Measurements from ENCODE around the gene PLPP2. TPM values are rescaled to one million over a fixed set of nuclear protein-coding genes. Genes with fewer than 3 reads are reported as not detected.
A peak's percentile ranks its signal among the peaks of the same experiment; 100 is the strongest.

PLPP2 gene
- total RNA-seq, 4 donors from 2014 or later, result 12.1 to 82.5 (median 36.8) TPM

DNA sequence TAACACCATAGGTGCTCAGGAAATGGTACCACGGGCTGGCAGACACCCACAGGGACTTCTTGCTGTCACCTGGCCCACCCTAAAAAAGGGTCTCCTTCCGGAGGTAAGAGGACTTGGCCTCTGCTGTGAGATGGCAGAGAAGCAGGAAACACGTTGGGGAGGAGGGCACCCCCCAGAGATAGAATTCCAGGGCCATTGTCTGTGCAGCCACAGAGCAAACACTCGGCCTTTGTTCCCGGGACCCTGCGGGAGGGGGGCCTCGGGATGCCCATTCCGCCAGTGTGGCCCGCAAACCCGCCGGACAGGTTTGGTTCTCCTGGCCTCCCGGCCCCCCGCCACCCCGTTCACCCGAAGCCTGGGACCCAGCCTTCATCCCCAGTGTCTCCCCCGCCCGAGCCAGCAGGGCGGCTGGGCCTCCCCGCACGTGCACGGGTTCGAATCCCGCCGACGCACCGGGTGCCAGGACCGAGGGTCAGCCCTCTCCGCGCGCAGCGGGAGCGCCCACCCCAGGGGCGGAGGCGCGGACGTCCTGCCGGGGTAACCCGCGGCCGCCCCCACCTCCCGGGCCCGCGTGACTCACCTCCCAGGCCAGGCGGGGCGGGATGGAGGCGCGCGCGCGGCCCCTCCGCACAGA, 714 bp downstream of the PLPP2 start:
- peak overlapping the region; percentile 48 to 80 (median 58) for H3K4me3 ChIP-seq
- no peak for DNase-seq
- no peak for TF ChIP-seq POLR2A (IDR thresholded peaks at IDR 0.05)
- TF ChIP-seq, protein P1, sequence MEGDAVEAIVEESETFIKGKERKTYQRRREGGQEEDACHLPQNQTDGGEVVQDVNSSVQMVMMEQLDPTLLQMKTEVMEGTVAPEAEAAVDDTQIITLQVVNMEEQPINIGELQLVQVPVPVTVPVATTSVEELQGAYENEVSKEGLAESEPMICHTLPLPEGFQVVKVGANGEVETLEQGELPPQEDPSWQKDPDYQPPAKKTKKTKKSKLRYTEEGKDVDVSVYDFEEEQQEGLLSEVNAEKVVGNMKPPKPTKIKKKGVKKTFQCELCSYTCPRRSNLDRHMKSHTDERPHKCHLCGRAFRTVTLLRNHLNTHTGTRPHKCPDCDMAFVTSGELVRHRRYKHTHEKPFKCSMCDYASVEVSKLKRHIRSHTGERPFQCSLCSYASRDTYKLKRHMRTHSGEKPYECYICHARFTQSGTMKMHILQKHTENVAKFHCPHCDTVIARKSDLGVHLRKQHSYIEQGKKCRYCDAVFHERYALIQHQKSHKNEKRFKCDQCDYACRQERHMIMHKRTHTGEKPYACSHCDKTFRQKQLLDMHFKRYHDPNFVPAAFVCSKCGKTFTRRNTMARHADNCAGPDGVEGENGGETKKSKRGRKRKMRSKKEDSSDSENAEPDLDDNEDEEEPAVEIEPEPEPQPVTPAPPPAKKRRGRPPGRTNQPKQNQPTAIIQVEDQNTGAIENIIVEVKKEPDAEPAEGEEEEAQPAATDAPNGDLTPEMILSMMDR (IDR thresholded peaks at IDR 0.05), result no peak
- H3K27ac ChIP-seq, result peak overlapping the region; percentile 85 to 91 (median 88)
- intact Hi-C loops (cut with DNase I), result no loop called here
- H3K27me3 ChIP-seq, result peaks cover 0 to 52% (median 0%) of the 10 kb centered on the region in 4 donors
- peaks cover 17 to 50% (median 22%) of the 10 kb centered on the region in 3 donors for H3K4me1 ChIP-seq
- 0 to 20% methylated on average over 3 to 9 of the region's 51 CpGs for WGBS, 2 donors
- H3K9me3 ChIP-seq, result no peaks in the 10 kb centered on the region
- no peaks in the 10 kb centered on the region for H3K36me3 ChIP-seq

DNA sequence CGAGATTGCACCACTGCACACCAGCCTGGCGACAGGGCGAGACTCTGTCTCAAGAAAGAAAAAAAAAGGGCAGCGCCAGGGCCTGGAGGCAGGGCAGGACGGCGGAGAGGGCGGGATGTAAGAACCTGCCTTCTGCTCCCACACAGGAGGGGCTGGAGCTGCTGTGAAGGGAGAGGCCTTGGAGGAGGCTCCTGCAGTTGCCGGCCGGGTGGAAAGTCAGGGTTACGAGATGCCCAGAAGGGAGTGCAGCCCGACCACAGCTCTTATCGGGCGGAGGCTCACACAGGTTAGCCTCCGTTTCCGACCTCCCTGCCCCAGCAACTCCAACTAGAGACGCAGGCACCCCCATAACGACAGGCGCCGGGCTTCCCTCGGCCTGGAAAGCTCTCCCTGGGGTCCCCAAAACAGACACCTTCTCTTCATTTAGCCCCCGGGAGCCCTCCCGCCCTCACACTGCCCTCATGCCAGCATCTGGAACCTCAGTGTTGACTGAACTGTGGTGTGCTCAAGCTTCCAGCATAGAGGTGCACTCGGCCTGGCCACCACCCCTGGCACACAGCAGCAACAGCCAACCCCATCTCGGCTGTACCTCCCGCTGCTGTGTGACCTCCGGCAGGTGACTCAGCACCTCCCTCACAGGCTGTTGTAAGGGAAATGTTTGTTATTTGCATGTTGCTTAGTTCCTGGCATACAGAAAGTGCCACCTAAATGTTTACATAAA, 1.4 kb downstream of the PLPP2 start:
- H3K9me3 ChIP-seq, result no peaks in the 10 kb centered on the region
- H3K27ac ChIP-seq, result peak overlapping the region; percentile 85 to 91 (median 88)
- 32 to 47% methylated on average over 12 to 19 of the region's 26 CpGs for WGBS, 2 donors
- no peaks in the 10 kb centered on the region for H3K36me3 ChIP-seq
- intact Hi-C loops (cut with DNase I), result no loop called here
- peaks cover 0 to 45% (median 0%) of the 10 kb centered on the region in 4 donors for H3K27me3 ChIP-seq
- peak overlapping the region; percentile 48 to 80 (median 58) for H3K4me3 ChIP-seq
- H3K4me1 ChIP-seq, result peaks cover 14 to 44% (median 18%) of the 10 kb centered on the region in 3 donors
- no peak for TF ChIP-seq POLR2A (IDR thresholded peaks at IDR 0.05)
- TF ChIP-seq, protein P1 (IDR thresholded peaks at IDR 0.05), result no peak
- DNase-seq, result no peak

DNA sequence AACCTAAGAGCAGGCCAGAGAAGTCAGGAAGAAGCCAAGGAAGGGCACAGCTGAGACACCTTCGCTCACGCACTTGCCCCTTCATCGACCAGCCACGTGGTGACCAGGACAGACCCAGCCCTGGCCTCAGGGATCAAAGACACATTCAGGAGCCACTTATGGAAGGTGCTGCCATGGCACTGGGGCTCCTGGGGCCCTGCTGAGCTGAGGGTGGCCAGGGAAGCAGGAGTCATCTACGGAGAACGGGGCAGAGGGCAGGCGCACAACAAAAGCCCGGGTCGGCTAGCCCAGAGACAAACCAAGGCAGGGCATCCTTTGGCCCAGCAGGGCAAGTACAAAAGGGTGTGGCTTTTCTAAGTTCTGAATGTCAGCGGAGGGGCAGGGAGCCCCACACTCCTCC, 2.3 kb downstream of the PLPP2 start:
- no peak for DNase-seq
- H3K4me3 ChIP-seq, result peak overlapping the region in 1 of 4 donors; percentile 80
- 71 to 88% methylated on average over 4 to 5 of the region's 10 CpGs for WGBS, 2 donors

DNA sequence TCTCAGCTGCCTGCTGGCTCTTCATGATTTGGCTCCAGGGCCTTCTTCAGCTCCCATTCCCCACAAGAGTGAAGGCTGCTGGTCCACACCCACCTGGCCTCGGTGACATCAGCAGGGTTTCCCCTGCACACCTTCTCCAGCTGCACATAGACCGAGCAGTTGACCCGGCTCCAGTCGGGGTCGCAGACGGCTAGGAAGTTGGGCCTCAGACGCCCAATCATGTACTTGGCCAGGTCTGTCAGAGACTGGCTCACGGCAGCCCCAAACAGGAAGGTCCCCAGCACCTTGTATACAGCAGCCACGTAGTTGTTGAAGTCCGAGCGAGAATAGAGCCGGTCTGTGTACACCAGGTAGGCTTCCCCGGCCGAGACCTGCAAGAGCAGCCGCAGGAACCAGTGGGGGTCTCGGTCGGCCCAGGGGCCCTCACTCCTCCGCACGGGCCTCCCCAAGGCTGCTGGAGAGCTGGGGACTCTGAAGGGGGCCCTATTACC, 3.8 kb downstream of the PLPP2 start:
- H3K27ac ChIP-seq, result no peak overlapping the region
- peaks cover 0 to 21% (median 0%) of the 10 kb centered on the region in 4 donors for H3K27me3 ChIP-seq
- DNase-seq, result no peak
- intact Hi-C loops (cut with DNase I), result no loop called here
- H3K9me3 ChIP-seq, result no peaks in the 10 kb centered on the region
- H3K4me3 ChIP-seq, result no peak overlapping the region
- WGBS, 2 donors, result 50 to 86% methylated on average over 1 to 18 of the region's 19 CpGs
- H3K36me3 ChIP-seq, result no peaks in the 10 kb centered on the region
- H3K4me1 ChIP-seq, result peaks cover 4 to 29% (median 9%) of the 10 kb centered on the region in 3 donors
- TF ChIP-seq, protein P1 (IDR thresholded peaks at IDR 0.05), result no peak
- no peak for TF ChIP-seq POLR2A (IDR thresholded peaks at IDR 0.05)

More for the DNA sequence above, 2.3 kb downstream of the PLPP2 start:
- intact Hi-C loops (cut with DNase I), result no loop called here
- TF ChIP-seq POLR2A (IDR thresholded peaks at IDR 0.05), result no peak
- TF ChIP-seq, protein P1 (IDR thresholded peaks at IDR 0.05), result no peak
- Histone ChIP-seq H3K36me3 (no peaks in the 10 kb centered on the region), H3K9me3 (no peaks in the 10 kb centered on the region), H3K27ac (peak overlapping the region; percentile 16 to 89 (median 86)), H3K4me1 (peaks cover 9 to 35% (median 10%) of the 10 kb centered on the region in 3 donors), H3K27me3 (peaks cover 0 to 36% (median 0%) of the 10 kb centered on the region in 4 donors)

DNA sequence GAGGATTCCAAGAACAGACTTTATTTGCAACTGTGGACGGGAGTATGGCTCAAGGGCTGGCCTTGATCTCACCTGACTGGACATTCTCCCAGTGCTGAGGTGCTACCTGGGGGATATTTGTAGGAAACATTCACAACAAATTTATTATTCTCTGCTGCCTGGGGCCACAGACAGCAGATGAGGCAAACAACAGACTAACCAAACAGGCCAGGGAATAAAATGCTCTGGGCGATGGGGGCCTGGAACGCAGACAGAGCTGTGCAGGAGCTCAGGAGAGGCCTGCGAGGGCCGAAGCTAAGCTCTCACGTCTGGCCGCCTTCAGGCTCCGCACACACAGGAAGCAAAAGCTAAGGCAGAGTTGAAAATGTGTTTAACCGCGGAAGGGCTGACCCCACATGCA, 7.8 kb downstream of the PLPP2 start:
- H3K27ac ChIP-seq, result no peak overlapping the region
- no peak for DNase-seq

More for the DNA sequence above, 7.8 kb downstream of the PLPP2 start:
- no peaks in the 10 kb centered on the region for H3K4me1 ChIP-seq
- WGBS, 2 donors, result 87% methylated on average over 10 of the region's 10 CpGs
- no peak overlapping the region for H3K4me3 ChIP-seq
- no peaks in the 10 kb centered on the region for H3K9me3 ChIP-seq
- peaks cover 0 to 28% (median 0%) of the 10 kb centered on the region in 4 donors for H3K27me3 ChIP-seq
- TF ChIP-seq POLR2A (IDR thresholded peaks at IDR 0.05), result no peak
- TF ChIP-seq, protein P1 (IDR thresholded peaks at IDR 0.05), result no peak
- intact Hi-C loops (cut with DNase I), result no loop called here
- peaks cover 0 to 22% (median 0%) of the 10 kb centered on the region in 3 donors for H3K36me3 ChIP-seq
